ENCODE data around the gene BRCA1.
"Not testable (repeated sequence)": the region's sequence is repeated elsewhere in the genome, so short reads cannot be mapped to it uniquely, and the experiment has no call there.

GRCh38 chr17:43138531-43138930, 13.4 kb upstream of the BRCA1 start:
- TF ChIP-seq CTCF, POLR2A (IDR thresholded peaks at IDR 0.05): not testable (repeated sequence)
